Measurements from ENCODE around the gene FRMD4A.
"Not testable (repeated sequence)": the region's sequence is repeated elsewhere in the genome, so short reads cannot be mapped to it uniquely, and the experiment has no call there.

FRMD4A gene

GRCh38 chr10:14063531-14064285 is 267.0 kb downstream of the FRMD4A start:
- Mint-ChIP-seq H3K36me3 (ENCODE audit: low read depth) (no peaks in the 10 kb centered on the region), H3K4me3 (no peak overlapping the region), H3K27ac (no peak overlapping the region), H3K4me1 (ENCODE audit: low read depth) (no peaks in the 10 kb centered on the region), H3K9me3 (no peaks in the 10 kb centered on the region), H3K27me3 (ENCODE audit: low read depth) (no peaks in the 10 kb centered on the region)

GRCh38 chr10:14062528-14063260 is 268.0 kb downstream of the FRMD4A start:
- Mint-ChIP-seq H3K4me3 (no peak overlapping the region), H3K9me3 (no peaks in the 10 kb centered on the region), H3K36me3 (ENCODE audit: low read depth) (no peaks in the 10 kb centered on the region), H3K27me3 (ENCODE audit: low read depth) (no peaks in the 10 kb centered on the region), H3K27ac (no peak overlapping the region), H3K4me1 (ENCODE audit: low read depth) (no peaks in the 10 kb centered on the region)

GRCh38 chr10:14060320-14061070 is 270.2 kb downstream of the FRMD4A start:
- no peaks in the 10 kb centered on the region for H3K4me1 Mint-ChIP-seq (ENCODE audit: low read depth)
- peaks cover 5% of the 10 kb centered on the region for H3K9me3 Mint-ChIP-seq
- H3K36me3 Mint-ChIP-seq (ENCODE audit: low read depth) = no peaks in the 10 kb centered on the region
- no peak overlapping the region for H3K4me3 Mint-ChIP-seq
- no peak overlapping the region for H3K27ac Mint-ChIP-seq
- H3K27me3 Mint-ChIP-seq (ENCODE audit: low read depth) = no peaks in the 10 kb centered on the region

GRCh38 chr10:14056610-14057332 is 274.0 kb downstream of the FRMD4A start:
- peaks cover 14% of the 10 kb centered on the region for H3K9me3 Mint-ChIP-seq
- H3K27ac Mint-ChIP-seq = no peak overlapping the region
- no peaks in the 10 kb centered on the region for H3K36me3 Mint-ChIP-seq (ENCODE audit: low read depth)
- H3K4me3 Mint-ChIP-seq = no peak overlapping the region
- no peaks in the 10 kb centered on the region for H3K27me3 Mint-ChIP-seq (ENCODE audit: low read depth)
- H3K4me1 Mint-ChIP-seq (ENCODE audit: low read depth) = no peaks in the 10 kb centered on the region

- Mint-ChIP-seq H3K4me1 (ENCODE audit: low read depth) (no peaks in the 10 kb centered on the region), H3K27me3 (ENCODE audit: low read depth) (no peaks in the 10 kb centered on the region), H3K36me3 (ENCODE audit: low read depth) (no peaks in the 10 kb centered on the region), H3K9me3 (peaks cover 15% of the 10 kb centered on the region), H3K27ac (no peak overlapping the region), H3K4me3 (no peak overlapping the region)
Measured at GRCh38 chr10:14052931-14053330, 277.8 kb downstream of the FRMD4A start.

- no peaks in the 10 kb centered on the region for H3K27me3 Mint-ChIP-seq (ENCODE audit: low read depth)
- H3K9me3 Mint-ChIP-seq = peaks cover 10% of the 10 kb centered on the region
- no peak overlapping the region for H3K4me3 Mint-ChIP-seq
- H3K36me3 Mint-ChIP-seq (ENCODE audit: low read depth) = no peaks in the 10 kb centered on the region
- H3K4me1 Mint-ChIP-seq (ENCODE audit: low read depth) = peaks cover 3% of the 10 kb centered on the region
- no peak overlapping the region for H3K27ac Mint-ChIP-seq
Measured at GRCh38 chr10:14050598-14050997, 280.1 kb downstream of the FRMD4A start.

- Mint-ChIP-seq H3K9me3 (peaks cover 6% of the 10 kb centered on the region), H3K4me3 (no peak overlapping the region), H3K4me1 (ENCODE audit: low read depth) (peaks cover 3% of the 10 kb centered on the region), H3K36me3 (ENCODE audit: low read depth) (no peaks in the 10 kb centered on the region), H3K27me3 (ENCODE audit: low read depth) (no peaks in the 10 kb centered on the region), H3K27ac (no peak overlapping the region)
Measured at GRCh38 chr10:14048930-14049613, 281.7 kb downstream of the FRMD4A start.

GRCh38 chr10:14047431-14047830 is 283.3 kb downstream of the FRMD4A start:
- Mint-ChIP-seq H3K4me1 (ENCODE audit: low read depth) (peaks cover 3% of the 10 kb centered on the region), H3K36me3 (ENCODE audit: low read depth) (no peaks in the 10 kb centered on the region), H3K9me3 (peaks cover 3% of the 10 kb centered on the region), H3K27ac (no peak overlapping the region), H3K27me3 (ENCODE audit: low read depth) (no peaks in the 10 kb centered on the region), H3K4me3 (no peak overlapping the region)

GRCh38 chr10:14042051-14042450 is 288.7 kb downstream of the FRMD4A start:
- not testable (repeated sequence) for H3K9me3 Mint-ChIP-seq; H3K36me3 Mint-ChIP-seq (ENCODE audit: low read depth); H3K4me1 Mint-ChIP-seq (ENCODE audit: low read depth); H3K4me3 Mint-ChIP-seq; H3K27ac Mint-ChIP-seq; H3K27me3 Mint-ChIP-seq (ENCODE audit: low read depth)

- peaks cover 4% of the 10 kb centered on the region for H3K4me1 Mint-ChIP-seq (ENCODE audit: low read depth)
- no peaks in the 10 kb centered on the region for H3K27me3 Mint-ChIP-seq (ENCODE audit: low read depth)
- no peak overlapping the region for H3K4me3 Mint-ChIP-seq
- no peaks in the 10 kb centered on the region for H3K36me3 Mint-ChIP-seq (ENCODE audit: low read depth)
- no peak overlapping the region for H3K27ac Mint-ChIP-seq
- no peaks in the 10 kb centered on the region for H3K9me3 Mint-ChIP-seq
Measured at GRCh38 chr10:14040787-14041631, 289.7 kb downstream of the FRMD4A start.

- Mint-ChIP-seq H3K4me3 (no peak overlapping the region), H3K27me3 (ENCODE audit: low read depth) (no peaks in the 10 kb centered on the region), H3K27ac (no peak overlapping the region), H3K9me3 (no peaks in the 10 kb centered on the region), H3K36me3 (ENCODE audit: low read depth) (no peaks in the 10 kb centered on the region), H3K4me1 (ENCODE audit: low read depth) (peaks cover 4% of the 10 kb centered on the region)
Measured at GRCh38 chr10:14039968-14040668, 290.6 kb downstream of the FRMD4A start.

- Mint-ChIP-seq H3K27me3 (ENCODE audit: low read depth) (no peaks in the 10 kb centered on the region), H3K9me3 (no peaks in the 10 kb centered on the region), H3K27ac (no peak overlapping the region), H3K4me1 (ENCODE audit: low read depth) (peaks cover 6% of the 10 kb centered on the region), H3K36me3 (ENCODE audit: low read depth) (no peaks in the 10 kb centered on the region), H3K4me3 (no peak overlapping the region)
Measured at GRCh38 chr10:14036233-14036632, 294.5 kb downstream of the FRMD4A start.

GRCh38 chr10:14035506-14035905 is 295.2 kb downstream of the FRMD4A start:
- Mint-ChIP-seq H3K9me3 (no peaks in the 10 kb centered on the region), H3K4me1 (ENCODE audit: low read depth) (peaks cover 4% of the 10 kb centered on the region), H3K27me3 (ENCODE audit: low read depth) (no peaks in the 10 kb centered on the region), H3K4me3 (no peak overlapping the region), H3K27ac (no peak overlapping the region), H3K36me3 (ENCODE audit: low read depth) (no peaks in the 10 kb centered on the region)

Data from T-helper 1 cell treated with Interleukin-12 subunit alpha and Interleukin-12 subunit beta and Interleukin-4 antibody, amounts not matched to agents 30 μg/mL and 1 μg/mL, for 36 hours (primary cell).